ENCODE results near the gene BICC1.

DNA sequence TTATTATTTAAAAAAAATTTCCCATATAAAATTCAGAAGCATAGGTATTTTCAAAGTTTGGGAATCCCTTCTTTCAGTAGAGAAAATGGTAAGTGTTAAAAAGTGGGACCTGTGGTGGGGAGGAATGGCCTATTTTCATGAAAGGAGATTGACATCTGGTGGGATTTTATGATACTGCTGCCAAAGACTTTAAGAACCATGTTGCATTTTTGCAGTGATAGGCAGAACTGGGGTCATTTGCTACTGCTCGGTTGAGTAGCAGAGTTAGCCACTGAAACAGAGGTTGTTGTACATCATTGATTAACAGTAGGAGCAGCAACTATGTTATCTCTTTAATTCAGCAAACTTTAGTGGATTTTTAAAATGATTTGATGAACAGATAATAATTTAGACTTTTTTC, 4.4 kb downstream of the BICC1 start:
- TF ChIP-seq, protein P1, sequence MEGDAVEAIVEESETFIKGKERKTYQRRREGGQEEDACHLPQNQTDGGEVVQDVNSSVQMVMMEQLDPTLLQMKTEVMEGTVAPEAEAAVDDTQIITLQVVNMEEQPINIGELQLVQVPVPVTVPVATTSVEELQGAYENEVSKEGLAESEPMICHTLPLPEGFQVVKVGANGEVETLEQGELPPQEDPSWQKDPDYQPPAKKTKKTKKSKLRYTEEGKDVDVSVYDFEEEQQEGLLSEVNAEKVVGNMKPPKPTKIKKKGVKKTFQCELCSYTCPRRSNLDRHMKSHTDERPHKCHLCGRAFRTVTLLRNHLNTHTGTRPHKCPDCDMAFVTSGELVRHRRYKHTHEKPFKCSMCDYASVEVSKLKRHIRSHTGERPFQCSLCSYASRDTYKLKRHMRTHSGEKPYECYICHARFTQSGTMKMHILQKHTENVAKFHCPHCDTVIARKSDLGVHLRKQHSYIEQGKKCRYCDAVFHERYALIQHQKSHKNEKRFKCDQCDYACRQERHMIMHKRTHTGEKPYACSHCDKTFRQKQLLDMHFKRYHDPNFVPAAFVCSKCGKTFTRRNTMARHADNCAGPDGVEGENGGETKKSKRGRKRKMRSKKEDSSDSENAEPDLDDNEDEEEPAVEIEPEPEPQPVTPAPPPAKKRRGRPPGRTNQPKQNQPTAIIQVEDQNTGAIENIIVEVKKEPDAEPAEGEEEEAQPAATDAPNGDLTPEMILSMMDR (IDR thresholded peaks at IDR 0.05) = no peak
- no peak for TF ChIP-seq EZH2 (IDR thresholded peaks at IDR 0.05; ENCODE audit: borderline replicate concordance, insufficient read depth, low read depth, low read length, poor library complexity, severe bottlenecking)

All from B cell (primary cell).